GM12801 (cell line): ENCODE results near the gene SYF2.

Source experiments
- CTCF ChIP-seq: IDR thresholded peaks from one replicate; pipeline ENCODE4 v1.5.1; 2011; ENCODE audit warnings: control low read depth; ENCODE audit not compliant: insufficient read length; ENCODE audit errors: extremely low read depth

Gene SYF2

GRCh38 chr1:25197982-25198662 lies 34.2 kb downstream of the SYF2 start:
- no peak for TF ChIP-seq CTCF

GRCh38 chr1:25197235-25197975 lies 34.9 kb downstream of the SYF2 start:
- no peak for TF ChIP-seq CTCF

- no peak for TF ChIP-seq CTCF
These were observed 35.5 kb downstream of the SYF2 start for GRCh38 chr1:25196830-25197229.

GRCh38 chr1:25195835-25196234 lies 36.5 kb downstream of the SYF2 start:
- TF ChIP-seq CTCF, result no peak

- TF ChIP-seq CTCF, result no peak
These were observed 37.7 kb downstream of the SYF2 start for GRCh38 chr1:25194572-25195020.

- no peak for TF ChIP-seq CTCF
These were observed 38.2 kb downstream of the SYF2 start for GRCh38 chr1:25194054-25194453.

GRCh38 chr1:25193229-25193628 lies 39.1 kb downstream of the SYF2 start:
- TF ChIP-seq CTCF, result no peak
